SK-N-MC (cell line): Measurements from ENCODE around the gene MORF4L2.

Source experiments
- EZH2 ChIP-seq: fragments of 200-600 bp; sonication (generic); IDR thresholded peaks from one replicate; pipeline ENCODE4 v1.6.1; 2017; ENCODE audit warnings: antibody characterized with exemption
- POLR2AphosphoS5 ChIP-seq: IDR thresholded peaks from 2 replicates; pipeline ENCODE4 v1.6.1; 2012; ENCODE audit warnings: mild to moderate bottlenecking, low read depth, low read length, borderline replicate concordance

GRCh38 chrX:103691059-103691458, 4.6 kb upstream of the MORF4L2 start:
- TF ChIP-seq POLR2AphosphoS5 (no peak), EZH2 (no peak)
